HCT116 (cell line): Measurements from ENCODE around the gene ATP5F1D. TPM values are rescaled to one million over a fixed set of nuclear protein-coding genes. Genes with fewer than 3 reads are reported as not detected.

Experiments
- ATAC-seq: fragments of 200-7000 bp; cut with Tn5 transposase; 2 replicates; pipeline ENCODE4 v1.9.1; 2020; ENCODE audit warnings: mild to moderate bottlenecking, moderate library complexity
- BruUV-seq: library from RNA; stranded (reverse); fragments of 400-500 nt; replicated peaks from 2 replicates; lab custom pipeline; 2021; lab: Mats Ljungman, UMichigan
- CTCF ChIA-PET: fragments of 300-600 bp; sonication (Branson Sonifier 250); formaldehyde crosslinking; loops from one replicate; lab custom pipeline; 2021; ENCODE audit warnings: antibody characterized with exemption; lab: Charles Lee
- POLR2A ChIA-PET: fragments of 300-600, 350-600 bp; sonication (Branson Sonifier 250); formaldehyde crosslinking; loops from one replicate; lab custom pipeline; 2021; ENCODE audit warnings: antibody characterized with exemption; lab: Charles Lee
- RAD21 ChIA-PET, 2 experiments: fragments of 300-600 bp; sonication (Branson Sonifier 250); formaldehyde crosslinking; loops; one replicate each; lab custom pipeline; 2023; ENCODE audit warnings: low total read pairs in 2 of 2; ENCODE audit not compliant: uncharacterized antibody in 2 of 2, unreplicated experiment in 2 of 2, low non-redundant PET in 1 of 2; lab: Charles Lee
- DNase-seq: peaks from one replicate; pipeline ENCODE4 v3.0.0-alpha.2; 2010; ENCODE audit warnings: low read depth, low spot score
- H2AFZ ChIP-seq: fragments of 200-600 bp; shearing (Covaris generic), sonication (generic); 2 replicates; pipeline ENCODE4 v1.6.1; 2017; ENCODE audit warnings: low read depth, mixed run types, mixed read lengths, antibody characterized with exemption, low read length; ENCODE audit not compliant: poor library complexity, severe bottlenecking
- H3K27ac ChIP-seq: 2 replicates; pipeline ENCODE4 v1.5.1; 2012; ENCODE audit warnings: low read depth, low read length
- H3K27me3 ChIP-seq: fragments of 200-600 bp; sonication (generic); 2 replicates; pipeline ENCODE4 v1.6.1; 2016; ENCODE audit warnings: mixed run types, low read length, mixed read lengths; ENCODE audit not compliant: insufficient read depth
- H3K36me3 ChIP-seq, 2 experiments: fragments of 200-500 bp in 1 of 2; fragments of 200-600 bp in 1 of 2; sonication (Bioruptor generic) in 1 of 2; sonication (generic) in 1 of 2; 2 replicates each; pipeline versions ENCODE4 v1.5.1 to v1.6.1; 2014 to 2016; ENCODE audit warnings: low read length in 2 of 2, inconsistent platforms in 1 of 2, mixed read lengths in 1 of 2, mixed run types in 1 of 2; ENCODE audit not compliant: insufficient read depth in 2 of 2, control insufficient read depth in 1 of 2
- H3K4me1 ChIP-seq, 2 experiments: fragments of 200-600 bp in 1 of 2; sonication (generic) in 1 of 2; 2 replicates each; pipeline versions ENCODE4 v1.5.1 to v1.6.1; 2012 to 2017; ENCODE audit warnings: low read length in 2 of 2, inconsistent platforms in 1 of 2, mild to moderate bottlenecking in 1 of 2, mixed read lengths in 1 of 2, mixed run types in 1 of 2, moderate library complexity in 1 of 2; ENCODE audit not compliant: insufficient read depth in 2 of 2, control insufficient read depth in 1 of 2
- H3K4me2 ChIP-seq: fragments of 200-600 bp; sonication (generic); 2 replicates; pipeline ENCODE4 v1.6.1; 2017; ENCODE audit warnings: mixed run types, low read length, mixed read lengths
- H3K4me3 ChIP-seq, 2 experiments: fragments of 200-600 bp in 1 of 2; sonication (generic) in 1 of 2; replicated peaks in 1 of 2; 2 replicates each; pipeline ENCODE4 v1.5.1; 2011 to 2016; ENCODE audit warnings: low read length in 2 of 2, control low read depth in 1 of 2, low read depth in 1 of 2, mild to moderate bottlenecking in 1 of 2, mixed read lengths in 1 of 2, mixed run types in 1 of 2
- H3K79me2 ChIP-seq: fragments of 200-600 bp; sonication (generic); 2 replicates; pipeline ENCODE4 v1.6.1; 2017; ENCODE audit warnings: mild to moderate bottlenecking, mixed run types, low read length, moderate library complexity, mixed read lengths; ENCODE audit not compliant: insufficient read depth
- H3K9ac ChIP-seq: fragments of 200-600 bp; sonication (generic); 2 replicates; pipeline ENCODE4 v1.6.1; 2016; ENCODE audit warnings: low read length, mixed read lengths
- H3K9me2 ChIP-seq: fragments of 200-600 bp; sonication (generic), shearing (Covaris generic); 2 replicates; pipeline ENCODE4 v1.6.1; 2017; ENCODE audit warnings: mixed run types, mild to moderate bottlenecking, moderate library complexity; ENCODE audit not compliant: insufficient read depth
- H3K9me3 ChIP-seq, 2 experiments: fragments of 200-500 bp in 1 of 2; fragments of 200-600 bp in 1 of 2; sonication (Bioruptor generic) in 1 of 2; sonication (generic) in 1 of 2; 2 replicates each; pipeline ENCODE4 v1.6.1; 2014 to 2017; ENCODE audit warnings: low read length in 2 of 2, mixed read lengths in 2 of 2, inconsistent platforms in 1 of 2, low read depth in 1 of 2, mild to moderate bottlenecking in 1 of 2, mixed run types in 1 of 2, moderate library complexity in 1 of 2; ENCODE audit not compliant: control insufficient read depth in 1 of 2, insufficient read depth in 1 of 2
- H4K20me1 ChIP-seq: fragments of 200-600 bp; sonication (generic), shearing (Covaris generic); 2 replicates; pipeline ENCODE4 v1.6.1; 2017; ENCODE audit warnings: mixed run types, mild to moderate bottlenecking, moderate library complexity; ENCODE audit not compliant: insufficient read depth
- ATF3 ChIP-seq: IDR thresholded peaks from 2 replicates; pipeline ENCODE4 v1.6.1; 2012
- CEBPB ChIP-seq: IDR thresholded peaks from 2 replicates; pipeline ENCODE4 v1.6.1; 2012; ENCODE audit warnings: low read depth
- EGR1 ChIP-seq: IDR thresholded peaks from 2 replicates; pipeline ENCODE4 v1.6.1; 2012; ENCODE audit warnings: low read depth
- ELF1 ChIP-seq: IDR thresholded peaks from 2 replicates; pipeline ENCODE4 v1.6.1; 2012; ENCODE audit warnings: low read depth, borderline replicate concordance
- EZH2phosphoT487 ChIP-seq: fragments of 200-600 bp; IDR thresholded peaks from 2 replicates; pipeline ENCODE4 v1.6.1; 2018; ENCODE audit warnings: antibody characterized with exemption, borderline replicate concordance
- POLR2AphosphoS5 ChIP-seq: IDR thresholded peaks from 2 replicates; pipeline ENCODE4 v1.6.1; 2011; ENCODE audit warnings: mild to moderate bottlenecking, low read depth, low read length, moderate library complexity
- RAD21 ChIP-seq: IDR thresholded peaks from 2 replicates; pipeline ENCODE4 v1.6.1; 2012; ENCODE audit warnings: low read depth, mild to moderate bottlenecking
- SP1 ChIP-seq: IDR thresholded peaks from 2 replicates; pipeline ENCODE4 v1.6.1; 2012; ENCODE audit warnings: low read depth
- SRF ChIP-seq: IDR thresholded peaks from 2 replicates; pipeline ENCODE4 v1.6.1; 2012; ENCODE audit warnings: low read depth
- TCF7L2 ChIP-seq: IDR thresholded peaks from 2 replicates; pipeline ENCODE4 v1.7.0; 2011; ENCODE audit warnings: borderline replicate concordance, inconsistent platforms; ENCODE audit not compliant: insufficient read depth, insufficient read length; ENCODE audit errors: extremely low read depth
- YY1 ChIP-seq: IDR thresholded peaks from 2 replicates; pipeline ENCODE4 v1.6.1; 2011; ENCODE audit warnings: low read length, low read depth, moderate library complexity, mild to moderate bottlenecking; ENCODE audit not compliant: insufficient replicate concordance; ENCODE audit errors: extremely low read depth
- ZFX ChIP-seq: fragments of 450-650 bp; IDR thresholded peaks from 2 replicates; pipeline ENCODE4 v1.6.1; 2017
- intact Hi-C: fragments of 100-400 bp; cut with micrococcal nuclease; formaldehyde crosslinking; loops from 2 replicates; pipeline ENCODE4 v1.10.0; 2022
- total RNA-seq: library from RNA; stranded (reverse); gene quantifications from one replicate; pipeline ENCODE4 v1.2.1, GENCODE V29; 2021; ENCODE audit not compliant: unreplicated experiment

The ATP5F1D gene
- total RNA-seq, 1 experiment from 2014 or later: 428 TPM

- H3K79me2 ChIP-seq: peaks cover 7% of the 10 kb centered on the region; the same call in 1 of the 2 replicates
- ATAC-seq: no peak
- no peaks in the 10 kb centered on the region for H3K9me3 ChIP-seq
- no TSS peak for BruUV-seq
- no peak for DNase-seq
- no peak overlapping the region for H3K4me2 ChIP-seq
- H2AFZ ChIP-seq: no peak overlapping the region
- POLR2A ChIA-PET: interaction anchor here (1.0 kb wide), 1 partner anchor 13 kb away, joined by 3 read pairs; the partner anchor contains the start of gene CIRBP
- no peaks in the 10 kb centered on the region for H3K27me3 ChIP-seq
- H3K27ac ChIP-seq: no peak overlapping the region
- no peak for TF ChIP-seq RAD21
- no peak for TF ChIP-seq CEBPB
- TF ChIP-seq YY1: no peak
- no peak for TF ChIP-seq TCF7L2
- no peak for TF ChIP-seq ATF3
- TF ChIP-seq EGR1: no peak
- TF ChIP-seq, all 23 proteins: peak for 0
- Histone ChIP-seq H4K20me1 (no peaks in the 10 kb centered on the region), H3K36me3 (peaks cover 0 to 7% of the 10 kb centered on the region in 2 experiments; a peak in 1 of 4 replicates), H3K9ac (no peak overlapping the region), H3K9me2 (no peaks in the 10 kb centered on the region), H3K4me1 (peaks cover 6 to 24% of the 10 kb centered on the region in 2 experiments; a peak in 3 of 4 replicates), H3K4me3 (no peak overlapping the region)
- intact Hi-C loops: no loop called here
- RAD21 ChIA-PET: no interaction called here
- CTCF ChIA-PET: no interaction called here
Measured at GRCh38 chr19:1281569-1282287, 40.2 kb downstream of the ATP5F1D start.

GRCh38 chr19:1282588-1283206 is 41.1 kb downstream of the ATP5F1D start:
- intact Hi-C loops: no loop called here
- ChIA-PET RAD21 (no interaction called here), POLR2A (no interaction called here), CTCF (no interaction called here)
- BruUV-seq: no TSS peak
- no peaks in the 10 kb centered on the region; the same call in 1 of the 2 replicates for H3K79me2 ChIP-seq
- no peak overlapping the region for H3K4me2 ChIP-seq
- H3K36me3 ChIP-seq: peaks cover 0 to 7% of the 10 kb centered on the region in 2 experiments; a peak in 1 of 4 replicates
- H4K20me1 ChIP-seq: no peaks in the 10 kb centered on the region
- no peaks in the 10 kb centered on the region for H3K9me3 ChIP-seq
- no peak overlapping the region for H3K27ac ChIP-seq
- H3K4me3 ChIP-seq: no peak overlapping the region
- H3K9me2 ChIP-seq: no peaks in the 10 kb centered on the region
- H3K27me3 ChIP-seq: no peaks in the 10 kb centered on the region
- H3K4me1 ChIP-seq: peaks cover 5 to 22% of the 10 kb centered on the region in 2 experiments; a peak in 2 of 4 replicates
- no peak for ATAC-seq
- H2AFZ ChIP-seq: no peak overlapping the region
- TF ChIP-seq YY1: no peak
- TF ChIP-seq EZH2phosphoT487: no peak
- TF ChIP-seq POLR2AphosphoS5: no peak
- TF ChIP-seq ZFX: no peak
- no peak for TF ChIP-seq SRF
- no peak for TF ChIP-seq ELF1
- TF ChIP-seq SP1: no peak
- TF ChIP-seq, all 23 proteins: peak for 0
- DNase-seq: no peak
- H3K9ac ChIP-seq: no peak overlapping the region
